ENCODE measurements around the gene RSPO3. TPM values are rescaled to one million over a fixed set of nuclear protein-coding genes. Genes with fewer than 3 reads are reported as not detected.

RSPO3 gene
- total RNA-seq, result 2.0 and 2.3 TPM in 2 replicates

GRCh38 chr6:127118298-127119101 is at the start of gene RSPO3:
Gene RSPO3, plus strand, starts transcription at chr6:127118671. Its CDS starts 522 bp downstream, at chr6:127119193.

Other genes starting within 250 kb of the RSPO3 start
- gene RNF146, start 148.2 kb downstream of the RSPO3 start, total RNA-seq, result 46.3 and 64.0 TPM in 2 replicates
- 59.0 and 79.3 TPM in 2 replicates for gene ECHDC1, start 224.9 kb downstream of the RSPO3 start, total RNA-seq

All from smooth muscle cell of trachea (primary cell).